Measurements from ENCODE around the gene AMMECR1. TPM values are rescaled to one million over a fixed set of nuclear protein-coding genes. Genes with fewer than 3 reads are reported as not detected.

The AMMECR1 gene
- total RNA-seq, 2 donors from 2014 or later, result 10.4 to 14.4 TPM

GRCh38 chrX:110211340-110211739 lies 106.5 kb downstream of the AMMECR1 start:
- no peaks in the 10 kb centered on the region for H3K27me3 ChIP-seq
- intact Hi-C loops (cut with DNase I), result no loop called here
- TF ChIP-seq CTCF (IDR thresholded peaks at IDR 0.05), result no peak
- H3K9ac ChIP-seq (ENCODE audit: low read depth in 2 of 2, low read length in 2 of 2), result no peak overlapping the region
- H3K27ac ChIP-seq, result no peak overlapping the region
- no peak for DNase-seq
- H3K9me3 ChIP-seq, result no peaks in the 10 kb centered on the region
- no peaks in the 10 kb centered on the region for H3K4me1 ChIP-seq
- no peaks in the 10 kb centered on the region for H3K36me3 ChIP-seq
- H3K4me3 ChIP-seq, result no peak overlapping the region

- Histone ChIP-seq H3K9ac (ENCODE audit: low read depth in 2 of 2, low read length in 2 of 2) (no peak overlapping the region), H3K4me3 (no peak overlapping the region), H3K4me1 (no peaks in the 10 kb centered on the region), H3K36me3 (no peaks in the 10 kb centered on the region), H3K27me3 (no peaks in the 10 kb centered on the region), H3K9me3 (no peaks in the 10 kb centered on the region), H3K27ac (no peak overlapping the region)
- no peak for DNase-seq
- TF ChIP-seq CTCF (IDR thresholded peaks at IDR 0.05), result no peak
- intact Hi-C loops (cut with DNase I), result no loop called here
Measured at GRCh38 chrX:110210417-110211139, 107.3 kb downstream of the AMMECR1 start.

GRCh38 chrX:110208092-110208491 lies 109.8 kb downstream of the AMMECR1 start:
- intact Hi-C loops (cut with DNase I), result no loop called here
- no peaks in the 10 kb centered on the region for H3K9me3 ChIP-seq
- H3K4me3 ChIP-seq, result no peak overlapping the region
- H3K4me1 ChIP-seq, result no peaks in the 10 kb centered on the region
- no peaks in the 10 kb centered on the region for H3K27me3 ChIP-seq
- H3K9ac ChIP-seq (ENCODE audit: low read depth in 2 of 2, low read length in 2 of 2), result no peak overlapping the region
- no peak overlapping the region for H3K27ac ChIP-seq
- no peak for DNase-seq
- H3K36me3 ChIP-seq, result no peaks in the 10 kb centered on the region
- no peak for TF ChIP-seq CTCF (IDR thresholded peaks at IDR 0.05)

- H3K4me3 ChIP-seq, result no peak overlapping the region
- no peaks in the 10 kb centered on the region for H3K27me3 ChIP-seq
- no peaks in the 10 kb centered on the region for H3K4me1 ChIP-seq
- H3K9me3 ChIP-seq, result no peaks in the 10 kb centered on the region
- no peak overlapping the region for H3K27ac ChIP-seq
- DNase-seq, result no peak
- H3K36me3 ChIP-seq, result no peaks in the 10 kb centered on the region
- no peak for TF ChIP-seq CTCF (IDR thresholded peaks at IDR 0.05)
- intact Hi-C loops (cut with DNase I), result no loop called here
- H3K9ac ChIP-seq (ENCODE audit: low read depth in 2 of 2, low read length in 2 of 2), result no peak overlapping the region
Measured at GRCh38 chrX:110204986-110205385, 112.9 kb downstream of the AMMECR1 start.

GRCh38 chrX:110201799-110202198 lies 116.1 kb downstream of the AMMECR1 start:
- Histone ChIP-seq H3K36me3 (no peaks in the 10 kb centered on the region), H3K27me3 (no peaks in the 10 kb centered on the region), H3K27ac (no peak overlapping the region), H3K9ac (ENCODE audit: low read depth in 2 of 2, low read length in 2 of 2) (no peak overlapping the region), H3K4me3 (no peak overlapping the region), H3K9me3 (no peaks in the 10 kb centered on the region), H3K4me1 (no peaks in the 10 kb centered on the region)
- DNase-seq, result no peak
- intact Hi-C loops (cut with DNase I), result no loop called here
- no peak for TF ChIP-seq CTCF (IDR thresholded peaks at IDR 0.05)

Measured in colonic mucosa (tissue), 4 donors.